HG02759 (cell line): Measurements from ENCODE around the gene HSPB6.
"Not testable (repeated sequence)": the region's sequence is repeated elsewhere in the genome, so short reads cannot be mapped to it uniquely, and the experiment has no call there.

Experiments used
- ATAC-seq: cut with Tn5 transposase; IDR thresholded peaks from one replicate; pipeline ENCODE4 v1.9.1; 2021; ENCODE audit warnings: mild to moderate bottlenecking, moderate library complexity; ENCODE audit not compliant: unreplicated experiment

HSPB6 gene

GRCh38 chr19:35756377-35757230, at the start of gene HSPB6:
HSPB6 (minus strand) TSS chr19:35757029; CDS start chr19:35757008, 21 bp downstream.
- no peak for ATAC-seq

GRCh38 chr19:35806597-35806996, 49.8 kb upstream of the HSPB6 start:
- ATAC-seq = no peak

GRCh38 chr19:35805526-35806102, 48.8 kb upstream of the HSPB6 start:
- ATAC-seq = no peak

- no peak for ATAC-seq
Measured at GRCh38 chr19:35801828-35802227, 45.0 kb upstream of the HSPB6 start.

GRCh38 chr19:35797663-35798062, 40.8 kb upstream of the HSPB6 start:
- ATAC-seq = no peak

- ATAC-seq = no peak
Measured at GRCh38 chr19:35796645-35797542, 40.1 kb upstream of the HSPB6 start.

- ATAC-seq = not testable (repeated sequence)
Measured at GRCh38 chr19:35795564-35795963, 38.7 kb upstream of the HSPB6 start.

GRCh38 chr19:35793381-35794165, 36.7 kb upstream of the HSPB6 start:
- ATAC-seq = no peak

GRCh38 chr19:35792888-35793287, 36.1 kb upstream of the HSPB6 start:
- ATAC-seq = no peak

GRCh38 chr19:35792312-35792711, 35.5 kb upstream of the HSPB6 start:
- no peak for ATAC-seq

GRCh38 chr19:35791814-35792279, 35.0 kb upstream of the HSPB6 start:
- ATAC-seq = no peak

GRCh38 chr19:35790981-35791813, 34.4 kb upstream of the HSPB6 start:
- no peak for ATAC-seq

- ATAC-seq = no peak
Measured at GRCh38 chr19:35789978-35790944, 33.4 kb upstream of the HSPB6 start.

- no peak for ATAC-seq
Measured at GRCh38 chr19:35789195-35789977, 32.6 kb upstream of the HSPB6 start.

GRCh38 chr19:35788205-35788960, 31.6 kb upstream of the HSPB6 start:
- ATAC-seq = no peak

GRCh38 chr19:35787227-35787799, 30.5 kb upstream of the HSPB6 start:
- no peak for ATAC-seq
